ENCODE data around the gene MEP1A.

DNA sequence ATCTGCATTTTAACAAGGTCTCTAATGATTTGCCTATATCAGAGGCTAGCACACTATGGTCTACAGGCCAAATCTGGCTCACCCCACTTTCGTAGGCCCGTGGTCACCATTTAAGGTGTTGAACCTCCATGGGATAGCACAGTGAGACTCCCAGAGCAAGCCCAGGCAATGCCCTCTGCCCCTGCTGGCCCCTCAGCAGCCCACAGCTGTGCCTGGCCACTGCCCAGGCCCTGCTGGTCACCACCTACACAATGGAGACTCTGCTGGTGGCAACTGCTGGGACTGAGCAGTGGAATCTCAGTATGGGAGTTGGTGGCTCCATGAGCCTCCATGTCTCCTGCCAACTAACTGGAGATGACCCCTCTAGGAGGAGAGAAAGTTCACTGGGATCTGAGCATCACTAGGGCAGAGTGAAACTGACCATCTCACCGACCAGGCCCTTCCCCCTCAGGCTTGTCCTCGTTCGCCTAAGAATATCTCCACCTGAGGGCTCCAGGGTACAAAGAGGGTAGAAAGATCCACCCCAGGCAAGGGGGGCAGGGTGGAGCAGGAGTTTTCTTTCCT, 44.2 kb upstream of the MEP1A start:
- TF ChIP-seq, protein P1, sequence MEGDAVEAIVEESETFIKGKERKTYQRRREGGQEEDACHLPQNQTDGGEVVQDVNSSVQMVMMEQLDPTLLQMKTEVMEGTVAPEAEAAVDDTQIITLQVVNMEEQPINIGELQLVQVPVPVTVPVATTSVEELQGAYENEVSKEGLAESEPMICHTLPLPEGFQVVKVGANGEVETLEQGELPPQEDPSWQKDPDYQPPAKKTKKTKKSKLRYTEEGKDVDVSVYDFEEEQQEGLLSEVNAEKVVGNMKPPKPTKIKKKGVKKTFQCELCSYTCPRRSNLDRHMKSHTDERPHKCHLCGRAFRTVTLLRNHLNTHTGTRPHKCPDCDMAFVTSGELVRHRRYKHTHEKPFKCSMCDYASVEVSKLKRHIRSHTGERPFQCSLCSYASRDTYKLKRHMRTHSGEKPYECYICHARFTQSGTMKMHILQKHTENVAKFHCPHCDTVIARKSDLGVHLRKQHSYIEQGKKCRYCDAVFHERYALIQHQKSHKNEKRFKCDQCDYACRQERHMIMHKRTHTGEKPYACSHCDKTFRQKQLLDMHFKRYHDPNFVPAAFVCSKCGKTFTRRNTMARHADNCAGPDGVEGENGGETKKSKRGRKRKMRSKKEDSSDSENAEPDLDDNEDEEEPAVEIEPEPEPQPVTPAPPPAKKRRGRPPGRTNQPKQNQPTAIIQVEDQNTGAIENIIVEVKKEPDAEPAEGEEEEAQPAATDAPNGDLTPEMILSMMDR (IDR thresholded peaks at IDR 0.05), result no peak
- TF ChIP-seq, protein P2, sequence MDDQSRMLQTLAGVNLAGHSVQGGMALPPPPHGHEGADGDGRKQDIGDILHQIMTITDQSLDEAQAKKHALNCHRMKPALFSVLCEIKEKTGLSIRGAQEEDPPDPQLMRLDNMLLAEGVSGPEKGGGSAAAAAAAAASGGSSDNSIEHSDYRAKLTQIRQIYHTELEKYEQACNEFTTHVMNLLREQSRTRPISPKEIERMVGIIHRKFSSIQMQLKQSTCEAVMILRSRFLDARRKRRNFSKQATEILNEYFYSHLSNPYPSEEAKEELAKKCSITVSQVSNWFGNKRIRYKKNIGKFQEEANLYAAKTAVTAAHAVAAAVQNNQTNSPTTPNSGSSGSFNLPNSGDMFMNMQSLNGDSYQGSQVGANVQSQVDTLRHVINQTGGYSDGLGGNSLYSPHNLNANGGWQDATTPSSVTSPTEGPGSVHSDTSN (IDR thresholded peaks at IDR 0.05), result no peak

Measured in A549 (cell line).